ENCODE results near the gene KAZALD1.

GRCh38 chr10:101014230-101014884, 47.4 kb upstream of the KAZALD1 start:
- peak; percentile 95 for TF ChIP-seq CTCF (IDR thresholded peaks at IDR 0.05)
- no peak for TF ChIP-seq IRF3 (IDR thresholded peaks at IDR 0.05; ENCODE audit: low read depth, low read length)
- no peak for TF ChIP-seq YY1 (IDR thresholded peaks at IDR 0.05; ENCODE audit: low read depth)
- TF ChIP-seq EP300 (IDR thresholded peaks at IDR 0.05; ENCODE audit: borderline replicate concordance in 1 of 2, low read depth in 1 of 2, low read length in 1 of 2): no peak
- no peak for TF ChIP-seq SIN3A (IDR thresholded peaks at IDR 0.05; ENCODE audit: borderline replicate concordance, low read depth, low read length)
- TF ChIP-seq ELF1 (IDR thresholded peaks at IDR 0.05): no peak
- TF ChIP-seq GABPA (IDR thresholded peaks at IDR 0.05; ENCODE audit: low read depth): no peak
- no peak for TF ChIP-seq POLR2AphosphoS5 (IDR thresholded peaks at IDR 0.05; ENCODE audit: low read depth, low read length)
- TF ChIP-seq FOXJ3 (CRISPR knock-in tag; IDR thresholded peaks at IDR 0.05): no peak
- no peak for TF ChIP-seq TAF1 (IDR thresholded peaks at IDR 0.05; ENCODE audit: borderline replicate concordance, low read depth, low read length)

Measured in SK-N-SH (cell line).